Endothelial cell (in vitro differentiated cells): Measurements from ENCODE around the gene SPIRE2. TPM values are rescaled to one million over a fixed set of nuclear protein-coding genes. Genes with fewer than 3 reads are reported as not detected.

ENCODE experiments used
- DNase-seq: peaks from one replicate; pipeline ENCODE4 v3.0.0; 2021; ENCODE audit warnings: low spot score
- H3K27ac Mint-ChIP-seq: one replicate; pipeline ENCODE4 v1.8.0; 2021; ENCODE audit warnings: mixed read lengths, inconsistent platforms; ENCODE audit not compliant: unreplicated experiment
- H3K27me3 Mint-ChIP-seq: one replicate; pipeline ENCODE4 v1.8.0; 2021; ENCODE audit warnings: mild to moderate bottlenecking, moderate library complexity, mixed read lengths, inconsistent platforms; ENCODE audit not compliant: unreplicated experiment
- H3K36me3 Mint-ChIP-seq: one replicate; pipeline ENCODE4 v1.8.0; 2021; ENCODE audit warnings: mild to moderate bottlenecking, low read depth, mixed read lengths, inconsistent platforms; ENCODE audit not compliant: unreplicated experiment
- H3K4me1 Mint-ChIP-seq: one replicate; pipeline ENCODE4 v1.8.0; 2021; ENCODE audit warnings: mild to moderate bottlenecking, mixed read lengths, inconsistent platforms; ENCODE audit not compliant: unreplicated experiment
- H3K4me3 Mint-ChIP-seq: one replicate; pipeline ENCODE4 v1.8.0; 2021; ENCODE audit warnings: mild to moderate bottlenecking, mixed read lengths, inconsistent platforms; ENCODE audit not compliant: unreplicated experiment
- H3K9me3 Mint-ChIP-seq: one replicate; pipeline ENCODE4 v1.8.0; 2021; ENCODE audit warnings: mixed read lengths, inconsistent platforms; ENCODE audit not compliant: unreplicated experiment
- total RNA-seq: library from RNA; stranded (reverse); fragmentation: NEBNext Ultra II Directional; extraction: Animal tissue kit (Norgen Biotek cat#: 25700); gene quantifications from one replicate; pipeline ENCODE4 v1.2.1, GENCODE V29; 2021; ENCODE audit not compliant: unreplicated experiment
- TF ChIP-seq, protein P1 (sequence below): fragments of 200-600 bp; sonication (generic); IDR thresholded peaks from one replicate; pipeline ENCODE4 v1.5.0; 2021; ENCODE audit warnings: antibody characterized with exemption; ENCODE audit not compliant: unreplicated experiment

Gene SPIRE2
- total RNA-seq, 1 donor from 2014 or later: 7.9 TPM

DNA sequence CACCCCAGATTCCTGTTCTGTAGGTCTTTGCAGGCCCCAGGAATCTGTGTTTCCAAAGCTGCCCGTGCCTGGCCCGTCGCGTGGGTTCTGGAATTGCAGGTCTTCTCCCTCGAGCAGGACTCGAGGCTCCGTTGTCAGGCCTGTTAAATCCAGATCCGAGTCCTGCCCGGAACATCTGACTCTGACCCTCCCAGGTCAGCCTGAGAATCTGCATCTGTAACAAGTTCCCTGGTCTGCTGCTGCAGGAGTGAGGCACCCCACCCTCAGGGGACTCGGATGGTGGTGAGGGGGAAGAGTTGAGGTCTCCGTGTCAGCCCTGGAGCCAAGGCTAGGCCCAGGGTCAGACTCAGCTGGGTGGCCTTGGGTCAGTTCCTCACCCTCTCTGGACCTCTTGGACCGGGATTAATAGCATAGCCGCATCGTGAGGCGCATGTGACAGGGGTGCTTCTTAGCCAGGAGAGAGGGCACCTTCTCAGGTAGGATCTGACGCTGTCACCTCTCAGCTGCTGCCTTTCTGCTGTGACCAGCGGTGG lies 8.8 kb downstream of the SPIRE2 start:
- Mint-ChIP-seq H3K4me1 (peaks cover 3% of the 10 kb centered on the region), H3K27ac (no peak overlapping the region), H3K27me3 (peaks cover 6% of the 10 kb centered on the region), H3K4me3 (no peak overlapping the region), H3K36me3 (peaks cover 10% of the 10 kb centered on the region), H3K9me3 (no peaks in the 10 kb centered on the region)
- TF ChIP-seq, protein P1, sequence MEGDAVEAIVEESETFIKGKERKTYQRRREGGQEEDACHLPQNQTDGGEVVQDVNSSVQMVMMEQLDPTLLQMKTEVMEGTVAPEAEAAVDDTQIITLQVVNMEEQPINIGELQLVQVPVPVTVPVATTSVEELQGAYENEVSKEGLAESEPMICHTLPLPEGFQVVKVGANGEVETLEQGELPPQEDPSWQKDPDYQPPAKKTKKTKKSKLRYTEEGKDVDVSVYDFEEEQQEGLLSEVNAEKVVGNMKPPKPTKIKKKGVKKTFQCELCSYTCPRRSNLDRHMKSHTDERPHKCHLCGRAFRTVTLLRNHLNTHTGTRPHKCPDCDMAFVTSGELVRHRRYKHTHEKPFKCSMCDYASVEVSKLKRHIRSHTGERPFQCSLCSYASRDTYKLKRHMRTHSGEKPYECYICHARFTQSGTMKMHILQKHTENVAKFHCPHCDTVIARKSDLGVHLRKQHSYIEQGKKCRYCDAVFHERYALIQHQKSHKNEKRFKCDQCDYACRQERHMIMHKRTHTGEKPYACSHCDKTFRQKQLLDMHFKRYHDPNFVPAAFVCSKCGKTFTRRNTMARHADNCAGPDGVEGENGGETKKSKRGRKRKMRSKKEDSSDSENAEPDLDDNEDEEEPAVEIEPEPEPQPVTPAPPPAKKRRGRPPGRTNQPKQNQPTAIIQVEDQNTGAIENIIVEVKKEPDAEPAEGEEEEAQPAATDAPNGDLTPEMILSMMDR: no peak
- DNase-seq: no peak

DNA sequence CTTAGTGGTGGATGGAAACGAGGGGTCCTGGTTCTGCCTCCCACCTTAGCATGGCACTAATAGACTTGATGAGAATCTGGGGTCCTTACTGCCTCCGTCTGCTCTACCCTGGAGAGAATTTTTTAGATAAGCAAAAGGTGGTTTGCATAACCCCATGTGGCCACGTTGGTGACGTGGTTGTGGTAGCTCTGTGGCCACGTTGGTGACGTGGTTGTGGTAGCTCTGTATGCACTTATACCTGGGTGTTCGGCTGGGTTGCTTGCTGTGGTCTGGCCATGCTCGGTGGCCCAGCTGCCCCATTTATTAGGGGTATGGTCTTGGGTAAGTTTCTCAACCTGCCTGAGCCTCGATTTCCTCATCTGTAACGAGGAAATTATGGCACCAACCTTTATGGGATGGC lies 13.0 kb downstream of the SPIRE2 start:
- peaks cover 3% of the 10 kb centered on the region for H3K27me3 Mint-ChIP-seq
- H3K9me3 Mint-ChIP-seq: no peaks in the 10 kb centered on the region

DNA sequence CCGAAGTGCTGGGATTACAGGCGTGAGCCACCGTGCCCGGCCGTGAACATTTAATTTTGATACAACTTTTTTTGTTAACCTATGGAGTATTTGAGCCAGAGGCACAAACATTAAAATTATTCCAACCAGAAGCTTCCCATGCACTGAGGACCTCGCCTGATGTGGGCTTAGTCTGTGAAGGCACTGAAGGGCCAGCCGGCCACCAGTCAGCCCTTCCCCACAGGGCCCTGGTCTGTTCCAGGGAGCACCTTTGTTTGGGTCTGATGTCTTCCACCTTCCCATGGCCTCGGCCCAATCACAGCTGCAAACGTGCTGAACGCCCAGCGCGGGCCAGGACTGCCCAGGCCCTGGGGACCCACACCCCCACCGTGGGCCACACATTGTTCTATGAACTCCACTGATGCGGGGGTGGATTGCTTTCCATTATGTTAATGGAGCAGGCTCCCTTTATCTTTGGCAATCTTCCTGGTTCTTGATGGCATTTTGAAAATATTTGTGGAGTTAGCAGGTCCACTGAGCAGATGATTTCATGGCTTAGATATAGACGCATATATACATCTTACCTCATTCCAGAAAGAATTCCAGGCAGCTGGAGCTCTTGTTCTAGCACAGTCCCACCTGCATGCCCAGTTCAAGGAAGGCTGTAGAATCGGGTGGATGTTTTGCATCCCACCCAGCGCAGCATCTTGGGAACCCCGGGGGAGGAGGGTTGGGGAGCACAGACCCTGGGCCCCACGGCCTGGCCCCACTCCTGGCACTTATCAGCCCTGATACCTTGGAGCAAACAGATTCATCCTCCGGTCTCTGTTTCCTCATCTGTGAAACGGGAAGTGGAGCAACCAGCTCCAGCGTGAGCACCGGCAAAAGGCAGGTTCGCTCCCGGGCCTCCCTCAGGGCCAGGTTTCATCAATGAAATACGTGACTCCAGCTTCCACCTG lies 14.5 kb downstream of the SPIRE2 start:
- no peak for DNase-seq
- Mint-ChIP-seq H3K36me3 (no peaks in the 10 kb centered on the region), H3K4me3 (no peak overlapping the region), H3K27me3 (peaks cover 3% of the 10 kb centered on the region), H3K27ac (no peak overlapping the region), H3K4me1 (peaks cover 3% of the 10 kb centered on the region), H3K9me3 (no peaks in the 10 kb centered on the region)
- TF ChIP-seq, protein P1: no peak

More for the DNA sequence above, 13.0 kb downstream of the SPIRE2 start:
- Mint-ChIP-seq H3K36me3 (no peaks in the 10 kb centered on the region), H3K4me1 (peaks cover 3% of the 10 kb centered on the region), H3K4me3 (no peak overlapping the region), H3K27ac (no peak overlapping the region)
- DNase-seq: no peak
- TF ChIP-seq, protein P1: no peak

DNA sequence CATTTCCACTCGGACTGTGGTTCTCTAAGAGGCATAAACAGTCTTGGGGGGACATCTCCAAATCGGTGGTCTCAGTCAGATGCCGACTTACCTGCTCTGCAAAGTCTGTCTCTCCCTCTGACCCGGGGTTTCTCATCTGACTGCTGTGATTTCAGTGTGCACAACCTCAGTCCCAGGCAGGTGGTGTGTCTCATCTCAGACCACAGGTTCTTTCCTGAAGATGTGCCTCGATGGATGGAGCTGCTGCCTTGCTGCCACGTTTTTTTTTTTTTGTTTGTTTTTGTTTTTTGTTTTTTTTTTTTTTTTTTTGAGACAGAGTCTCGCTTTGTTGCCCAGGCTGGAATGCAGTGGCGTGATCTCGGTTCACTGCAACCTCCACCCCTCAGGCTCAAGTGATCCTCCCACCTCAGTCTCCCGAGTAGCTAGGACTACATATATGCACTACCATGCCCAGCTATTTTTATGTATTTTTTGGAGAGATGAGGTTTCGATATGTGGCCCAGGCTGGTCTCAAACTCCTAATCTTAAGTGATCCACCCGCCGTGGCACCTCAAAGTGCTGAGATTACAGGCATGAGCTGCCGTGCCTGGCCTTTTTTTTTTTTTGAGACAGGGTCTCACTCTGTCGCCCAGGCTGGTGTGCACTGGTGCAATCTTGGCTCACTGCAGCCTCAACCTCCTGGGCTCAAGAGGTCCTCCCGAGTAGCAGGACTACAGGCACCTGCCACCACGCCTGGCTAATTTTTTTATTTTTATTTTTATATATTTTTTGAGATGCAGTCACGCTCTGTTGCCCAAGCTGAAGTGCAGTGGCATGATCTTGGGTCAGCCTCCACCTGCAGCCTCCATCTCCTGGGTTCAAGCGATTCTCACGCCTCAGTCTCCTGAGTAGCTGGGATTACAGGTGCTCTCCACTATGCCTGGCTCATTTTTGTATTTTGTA lies 15.4 kb downstream of the SPIRE2 start:
- no peak for DNase-seq
- Mint-ChIP-seq H3K36me3 (no peaks in the 10 kb centered on the region), H3K27ac (no peak overlapping the region), H3K9me3 (no peaks in the 10 kb centered on the region), H3K27me3 (peaks cover 3% of the 10 kb centered on the region), H3K4me1 (peaks cover 3% of the 10 kb centered on the region), H3K4me3 (no peak overlapping the region)
- TF ChIP-seq, protein P1: no peak
